ENCODE measurements around the gene MAPK8. TPM values are rescaled to one million over a fixed set of nuclear protein-coding genes. Genes with fewer than 3 reads are reported as not detected.
"Not testable (repeated sequence)": the region's sequence is repeated elsewhere in the genome, so short reads cannot be mapped to it uniquely, and the experiment has no call there.

The MAPK8 gene
- total RNA-seq, 4 donors from 2014 or later: 36.1 to 51.5 (median 46.9) TPM

DNA sequence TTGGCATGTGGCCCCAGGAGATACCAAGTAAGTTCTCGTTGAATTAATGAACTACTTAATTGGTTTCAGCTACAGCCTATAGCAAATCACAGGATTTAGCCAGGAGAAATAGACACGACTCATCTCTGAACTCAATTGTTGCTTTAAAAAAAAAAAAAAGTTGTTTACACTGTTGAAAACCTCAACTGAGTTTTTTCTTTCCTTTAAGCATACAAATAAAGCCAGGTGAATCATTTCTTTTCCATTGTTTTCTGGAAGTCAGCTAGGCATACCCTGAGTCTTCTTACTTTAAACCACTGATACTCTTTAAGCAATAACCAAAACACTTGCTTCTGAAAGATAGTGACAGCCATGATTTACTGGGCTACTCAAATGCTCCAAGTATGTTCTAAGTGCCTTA lies 32.7 kb upstream of the MAPK8 start:
- no peak for DNase-seq (ENCODE audit: low spot score)
- no peak for ATAC-seq (ENCODE audit: low FRiP score)
- TF ChIP-seq, protein P1, sequence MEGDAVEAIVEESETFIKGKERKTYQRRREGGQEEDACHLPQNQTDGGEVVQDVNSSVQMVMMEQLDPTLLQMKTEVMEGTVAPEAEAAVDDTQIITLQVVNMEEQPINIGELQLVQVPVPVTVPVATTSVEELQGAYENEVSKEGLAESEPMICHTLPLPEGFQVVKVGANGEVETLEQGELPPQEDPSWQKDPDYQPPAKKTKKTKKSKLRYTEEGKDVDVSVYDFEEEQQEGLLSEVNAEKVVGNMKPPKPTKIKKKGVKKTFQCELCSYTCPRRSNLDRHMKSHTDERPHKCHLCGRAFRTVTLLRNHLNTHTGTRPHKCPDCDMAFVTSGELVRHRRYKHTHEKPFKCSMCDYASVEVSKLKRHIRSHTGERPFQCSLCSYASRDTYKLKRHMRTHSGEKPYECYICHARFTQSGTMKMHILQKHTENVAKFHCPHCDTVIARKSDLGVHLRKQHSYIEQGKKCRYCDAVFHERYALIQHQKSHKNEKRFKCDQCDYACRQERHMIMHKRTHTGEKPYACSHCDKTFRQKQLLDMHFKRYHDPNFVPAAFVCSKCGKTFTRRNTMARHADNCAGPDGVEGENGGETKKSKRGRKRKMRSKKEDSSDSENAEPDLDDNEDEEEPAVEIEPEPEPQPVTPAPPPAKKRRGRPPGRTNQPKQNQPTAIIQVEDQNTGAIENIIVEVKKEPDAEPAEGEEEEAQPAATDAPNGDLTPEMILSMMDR (IDR thresholded peaks at IDR 0.05): no peak

DNA sequence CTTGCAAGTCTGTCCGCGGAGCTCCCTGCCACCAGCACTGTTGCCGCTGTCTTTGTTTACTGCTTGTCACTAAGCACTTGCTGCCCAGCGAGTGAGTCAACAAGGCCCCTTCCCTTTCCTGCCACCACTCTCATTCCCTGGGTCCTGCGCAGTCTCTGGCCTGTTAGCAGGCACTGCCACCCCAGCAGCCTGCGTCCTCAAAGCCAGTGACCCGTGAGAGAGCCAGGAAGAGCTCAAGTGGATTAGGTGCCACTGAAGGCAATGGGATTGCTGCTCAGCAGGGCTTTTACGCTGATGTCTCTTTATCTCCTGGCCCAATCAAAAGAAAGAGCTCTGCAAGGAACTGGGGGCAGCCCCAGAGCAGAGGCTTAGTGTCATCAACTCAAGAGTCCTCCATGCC lies 31.8 kb upstream of the MAPK8 start, which contains the start of gene FRMPD2:
TSS of gene FRMPD2 (minus strand) at position 61 of the 400 bp plus-strand sequence. CDS start 129 bp downstream, outside the sequence.
- ATAC-seq (ENCODE audit: low FRiP score) (no peak), DNase-seq (ENCODE audit: low spot score) (no peak)
- TF ChIP-seq, protein P1 (IDR thresholded peaks at IDR 0.05): no peak

DNA sequence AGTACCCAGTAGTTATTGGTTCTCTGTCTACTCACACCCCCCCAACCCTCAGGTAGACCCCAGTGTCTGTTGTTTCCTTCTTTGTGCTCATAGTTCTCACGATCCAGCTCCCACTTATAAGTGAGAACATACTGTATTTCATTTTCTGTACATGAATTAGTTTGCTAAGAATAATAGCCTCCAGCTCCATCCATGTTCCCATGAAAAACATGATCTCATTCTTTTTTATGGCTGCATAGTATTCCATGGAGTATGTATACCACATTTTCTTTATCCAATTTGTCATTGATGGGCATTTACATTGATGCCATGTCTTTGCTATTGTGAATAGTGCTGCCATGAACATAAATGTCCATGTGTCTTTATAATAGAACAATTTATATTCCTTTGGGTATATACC lies 29.4 kb upstream of the MAPK8 start:
- ATAC-seq (ENCODE audit: low FRiP score) (no peak), DNase-seq (ENCODE audit: low spot score) (no peak)
- TF ChIP-seq, protein P1 (IDR thresholded peaks at IDR 0.05): no peak

DNA sequence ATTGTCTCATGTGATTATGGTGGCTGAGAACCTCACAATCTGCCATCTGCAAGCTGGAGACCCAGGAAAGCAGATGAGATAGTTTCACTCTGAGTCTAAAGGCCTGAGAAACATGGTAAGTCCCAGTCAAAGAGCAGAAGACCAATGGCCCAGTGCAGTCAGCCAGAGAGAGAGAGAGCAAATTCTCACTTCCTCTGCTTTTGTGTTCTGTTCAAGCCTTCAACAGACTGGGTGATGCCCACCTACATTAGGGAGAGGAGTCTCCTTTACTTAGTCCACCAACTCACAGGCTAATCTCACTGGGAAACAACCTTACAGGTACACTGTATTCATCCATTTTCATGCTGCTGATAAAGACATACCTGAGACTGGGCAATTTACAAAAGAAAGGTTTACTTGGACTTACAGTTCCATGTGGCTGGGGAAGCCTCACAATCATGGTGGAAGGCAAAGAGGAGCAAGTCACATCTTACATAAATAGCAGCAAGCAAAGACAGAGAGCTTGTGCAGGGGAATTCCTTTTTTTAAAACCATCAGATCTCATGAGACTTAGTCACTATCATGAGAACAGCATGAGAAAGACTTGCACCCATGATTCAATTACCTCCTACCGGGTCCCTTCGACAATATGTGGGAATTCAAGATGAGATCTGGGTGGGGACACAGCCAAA lies 27.3 kb upstream of the MAPK8 start:
- ATAC-seq (ENCODE audit: low FRiP score): no peak
- DNase-seq (ENCODE audit: low spot score): no peak
- TF ChIP-seq, protein P1 (IDR thresholded peaks at IDR 0.05): no peak

DNA sequence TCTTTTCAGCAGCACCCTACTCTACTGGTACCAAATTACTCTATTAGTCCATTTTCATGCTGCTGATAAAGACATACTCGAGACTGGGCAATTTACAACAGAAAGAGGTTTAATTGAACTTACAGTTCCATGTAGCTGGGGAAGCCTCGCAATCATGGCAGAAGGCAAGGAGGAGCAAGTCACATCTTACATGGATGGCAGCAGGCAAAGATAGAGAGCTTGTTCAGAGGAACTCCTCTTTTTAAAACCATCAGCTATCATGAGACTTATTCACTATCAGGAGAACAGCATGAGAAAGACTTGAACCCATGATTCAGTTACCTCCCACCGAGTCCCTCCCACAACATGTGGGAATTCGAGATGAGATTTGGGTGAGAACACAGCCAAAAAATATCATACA lies 24.8 kb upstream of the MAPK8 start:
- DNase-seq (ENCODE audit: low spot score); ATAC-seq (ENCODE audit: low FRiP score): not testable (repeated sequence)

DNA sequence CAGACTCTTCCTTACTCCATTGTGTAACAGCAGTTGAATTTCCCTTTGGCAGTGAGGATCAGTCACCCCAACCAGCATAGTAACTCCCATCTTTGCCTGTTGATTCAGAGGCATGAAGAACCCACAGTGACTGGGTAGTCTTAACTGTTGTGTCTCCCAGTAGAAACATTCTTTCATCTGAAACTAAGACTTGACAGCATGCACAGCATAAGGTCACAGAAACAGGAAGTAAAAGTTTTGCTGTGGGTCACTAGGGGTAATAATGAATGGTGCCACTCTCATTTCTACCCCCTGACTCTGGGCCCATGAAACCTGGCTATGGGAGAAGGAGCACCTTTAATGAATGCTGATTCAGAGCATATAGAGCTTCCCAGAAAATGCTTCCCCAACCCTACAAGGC lies 23.6 kb upstream of the MAPK8 start:
- no peak for ATAC-seq (ENCODE audit: low FRiP score)
- DNase-seq (ENCODE audit: low spot score): no peak
- TF ChIP-seq, protein P1 (IDR thresholded peaks at IDR 0.05): no peak

DNA sequence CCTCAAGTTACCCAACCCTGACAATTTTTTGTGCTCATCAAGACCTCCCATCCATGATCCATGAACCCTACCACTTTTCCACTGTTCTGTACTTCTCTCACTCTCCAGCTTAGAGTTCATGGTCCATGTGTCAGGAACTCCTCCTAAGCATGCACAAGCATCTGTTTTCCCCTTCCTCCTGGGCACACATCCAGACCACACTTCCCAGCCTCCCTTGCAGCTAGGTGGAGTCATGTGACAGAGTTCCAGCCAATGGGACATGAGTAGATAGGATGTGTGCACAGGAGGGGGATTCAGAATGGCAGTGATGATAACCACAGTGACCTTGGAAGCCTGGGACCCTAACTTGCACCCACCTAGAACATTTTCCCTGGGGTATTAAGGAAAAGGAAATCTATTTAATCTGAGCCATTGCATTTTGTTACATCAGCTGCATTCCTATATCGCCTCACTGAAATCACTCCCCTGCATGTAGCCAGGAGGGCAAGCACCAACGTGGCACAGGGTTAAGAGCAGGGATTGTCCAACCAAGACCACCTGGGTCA lies 22.4 kb upstream of the MAPK8 start:
- DNase-seq (ENCODE audit: low spot score) (no peak), ATAC-seq (ENCODE audit: low FRiP score) (no peak)
- TF ChIP-seq, protein P1 (IDR thresholded peaks at IDR 0.05): no peak
